KMS-11 (cell line): ENCODE data around the gene ICE1.

ENCODE experiments used
- H2AFZ ChIP-seq: fragments of 200-600 bp; sonication (generic); 2 replicates; pipeline ENCODE4 v1.6.1; 2016; ENCODE audit warnings: antibody characterized with exemption, mixed run types, low read depth
- H3K27ac ChIP-seq: fragments of 200-600 bp; sonication (generic); 2 replicates; pipeline ENCODE4 v1.6.1; 2016; ENCODE audit warnings: mild to moderate bottlenecking, mixed run types
- H3K27me3 ChIP-seq: fragments of 200-600 bp; sonication (generic); 2 replicates; pipeline ENCODE4 v1.6.1; 2017; ENCODE audit warnings: mild to moderate bottlenecking, low read depth, mixed run types, moderate library complexity; ENCODE audit not compliant: insufficient read depth
- H3K36me3 ChIP-seq: fragments of 200-600 bp; sonication (generic); 2 replicates; pipeline ENCODE4 v1.6.1; 2017; ENCODE audit warnings: mild to moderate bottlenecking, mixed run types; ENCODE audit not compliant: insufficient read depth
- H3K4me1 ChIP-seq: fragments of 200-600 bp; sonication (generic); 2 replicates; pipeline ENCODE4 v1.6.1; 2016; ENCODE audit warnings: mild to moderate bottlenecking, low read depth, mixed run types; ENCODE audit not compliant: poor library complexity, severe bottlenecking
- H3K4me2 ChIP-seq: fragments of 200-600 bp; sonication (generic); 2 replicates; pipeline ENCODE4 v1.7.0; 2016; ENCODE audit warnings: mild to moderate bottlenecking, mixed run types
- H3K4me3 ChIP-seq: fragments of 200-600 bp; sonication (generic); IDR thresholded peaks from 2 replicates; pipeline ENCODE4 v1.6.1; 2017; ENCODE audit warnings: low read depth, low read length, mixed read lengths; ENCODE audit not compliant: insufficient read depth
- H3K79me2 ChIP-seq: fragments of 200-600 bp; sonication (generic); 2 replicates; pipeline ENCODE4 v1.6.1; 2016; ENCODE audit warnings: low read depth, mixed run types; ENCODE audit not compliant: insufficient read depth
- H3K9ac ChIP-seq: fragments of 200-600 bp; sonication (generic); 2 replicates; pipeline ENCODE4 v1.6.1; 2016; ENCODE audit warnings: mild to moderate bottlenecking, mixed run types
- H4K20me1 ChIP-seq: fragments of 200-600 bp; sonication (generic); 2 replicates; pipeline ENCODE4 v1.6.1; 2016; ENCODE audit warnings: mild to moderate bottlenecking, mixed run types; ENCODE audit not compliant: insufficient read depth
- CTCF ChIP-seq: fragments of 200-600 bp; sonication (generic); conservative IDR thresholded peaks from 2 replicates; pipeline ENCODE4 v1.6.1; 2017; ENCODE audit warnings: low read depth, mild to moderate bottlenecking, antibody characterized with exemption, low read length, moderate library complexity, mixed read lengths

The ICE1 gene

GRCh38 chr5:5416733-5417132 lies 5.7 kb upstream of the ICE1 start:
- no peak overlapping the region for H3K4me2 ChIP-seq
- H3K27ac ChIP-seq: no peak overlapping the region
- H3K79me2 ChIP-seq: no peaks in the 10 kb centered on the region
- no peaks in the 10 kb centered on the region for H4K20me1 ChIP-seq
- H3K4me1 ChIP-seq: peaks cover 35% of the 10 kb centered on the region
- H3K36me3 ChIP-seq: no peaks in the 10 kb centered on the region
- H3K4me3 ChIP-seq: no peak overlapping the region
- no peak overlapping the region for H2AFZ ChIP-seq
- no peak overlapping the region for H3K9ac ChIP-seq
- no peak for TF ChIP-seq CTCF
- H3K27me3 ChIP-seq: no peaks in the 10 kb centered on the region

- H4K20me1 ChIP-seq: no peaks in the 10 kb centered on the region
- no peak overlapping the region for H3K27ac ChIP-seq
- H3K79me2 ChIP-seq: peaks cover 4% of the 10 kb centered on the region
- H2AFZ ChIP-seq: no peak overlapping the region
- H3K9ac ChIP-seq: no peak overlapping the region
- H3K27me3 ChIP-seq: no peaks in the 10 kb centered on the region
- TF ChIP-seq CTCF: no peak
- peaks cover 35% of the 10 kb centered on the region for H3K4me1 ChIP-seq
- H3K4me3 ChIP-seq: no peak overlapping the region
- H3K4me2 ChIP-seq: peak overlapping the region; percentile 72; the same call in 1 of the 2 replicates
- no peaks in the 10 kb centered on the region for H3K36me3 ChIP-seq
These were observed 4.5 kb upstream of the ICE1 start for GRCh38 chr5:5418006-5418405.

- no peak for TF ChIP-seq CTCF
- Histone ChIP-seq H4K20me1 (no peaks in the 10 kb centered on the region), H3K9ac (peak overlapping the region; percentile 33; the same call in 1 of the 2 replicates), H3K79me2 (peaks cover 11% of the 10 kb centered on the region), H3K4me3 (no peak overlapping the region), H3K27ac (peak overlapping the region; percentile 47; the same call in 1 of the 2 replicates), H3K27me3 (no peaks in the 10 kb centered on the region), H3K4me2 (peak overlapping the region; percentile 72), H3K4me1 (peaks cover 38% of the 10 kb centered on the region), H3K36me3 (no peaks in the 10 kb centered on the region), H2AFZ (peak overlapping the region; percentile 70)
These were observed 3.7 kb upstream of the ICE1 start for GRCh38 chr5:5418764-5419163.

GRCh38 chr5:5419291-5420210 lies 2.9 kb upstream of the ICE1 start:
- Histone ChIP-seq H3K27ac (peak overlapping the region; percentile 47; the same call in 1 of the 2 replicates), H4K20me1 (no peaks in the 10 kb centered on the region; the same call in 1 of the 2 replicates), H3K36me3 (no peaks in the 10 kb centered on the region), H3K27me3 (no peaks in the 10 kb centered on the region), H3K9ac (peak overlapping the region; percentile 33; the same call in 1 of the 2 replicates), H3K4me2 (peak overlapping the region; percentile 72), H3K4me3 (no peak overlapping the region), H2AFZ (peak overlapping the region; percentile 70), H3K4me1 (peaks cover 46% of the 10 kb centered on the region), H3K79me2 (peaks cover 19% of the 10 kb centered on the region)
- TF ChIP-seq CTCF: peak; percentile 87
